NCI-H2081 (cell line): ENCODE results near the gene BEND7.
A peak's percentile ranks its signal among the peaks of the same experiment; 100 is the strongest.
"Not testable (repeated sequence)": the region's sequence is repeated elsewhere in the genome, so short reads cannot be mapped to it uniquely, and the experiment has no call there.

Experiments used
- DNase-seq, 2 experiments: peaks; one replicate each; lab custom pipeline; 2025; lab: John Stamatoyannopoulos, UW

The BEND7 gene

GRCh38 chr10:13421382-13421917 is 107.4 kb downstream of the BEND7 start:
- DNase-seq = no peak

DNA sequence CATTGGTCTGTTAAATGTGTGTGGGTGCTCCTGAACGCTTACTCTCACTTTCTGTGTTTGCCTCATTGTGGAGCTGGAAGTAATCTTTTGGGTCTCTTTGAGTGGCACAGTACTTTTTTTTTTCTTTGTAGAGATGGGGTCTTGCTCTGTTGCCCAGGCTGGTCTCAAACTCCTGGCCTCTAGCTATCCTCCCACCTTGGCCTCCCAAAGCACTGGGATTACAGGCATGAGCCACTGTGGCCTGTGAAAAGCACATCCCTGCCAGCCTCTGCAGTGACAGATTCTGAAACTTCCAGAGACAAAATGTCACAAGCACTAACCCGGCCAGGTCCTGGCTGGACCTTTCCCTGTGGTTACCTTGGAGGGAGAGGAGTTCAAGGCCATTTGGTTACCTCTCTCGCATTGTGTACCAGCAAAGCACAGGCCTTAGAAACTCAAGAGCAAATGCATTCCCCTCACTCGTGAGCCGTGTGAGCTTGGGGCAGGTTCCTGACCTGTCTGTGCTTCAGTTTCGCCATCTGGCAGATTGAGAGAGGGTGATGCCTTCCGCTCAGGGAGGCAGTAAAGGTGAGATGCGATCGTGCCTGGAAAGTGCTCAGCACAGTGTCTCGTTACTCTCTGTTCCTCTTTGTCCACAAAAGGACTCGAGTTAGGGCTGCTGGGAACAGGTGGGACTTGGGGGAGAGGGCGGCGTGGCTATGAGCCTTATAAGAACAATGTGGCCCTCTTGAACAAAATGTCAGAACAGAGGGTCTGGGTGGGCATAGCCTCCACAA is 108.1 kb downstream of the BEND7 start:
- DNase-seq = no peak

DNA sequence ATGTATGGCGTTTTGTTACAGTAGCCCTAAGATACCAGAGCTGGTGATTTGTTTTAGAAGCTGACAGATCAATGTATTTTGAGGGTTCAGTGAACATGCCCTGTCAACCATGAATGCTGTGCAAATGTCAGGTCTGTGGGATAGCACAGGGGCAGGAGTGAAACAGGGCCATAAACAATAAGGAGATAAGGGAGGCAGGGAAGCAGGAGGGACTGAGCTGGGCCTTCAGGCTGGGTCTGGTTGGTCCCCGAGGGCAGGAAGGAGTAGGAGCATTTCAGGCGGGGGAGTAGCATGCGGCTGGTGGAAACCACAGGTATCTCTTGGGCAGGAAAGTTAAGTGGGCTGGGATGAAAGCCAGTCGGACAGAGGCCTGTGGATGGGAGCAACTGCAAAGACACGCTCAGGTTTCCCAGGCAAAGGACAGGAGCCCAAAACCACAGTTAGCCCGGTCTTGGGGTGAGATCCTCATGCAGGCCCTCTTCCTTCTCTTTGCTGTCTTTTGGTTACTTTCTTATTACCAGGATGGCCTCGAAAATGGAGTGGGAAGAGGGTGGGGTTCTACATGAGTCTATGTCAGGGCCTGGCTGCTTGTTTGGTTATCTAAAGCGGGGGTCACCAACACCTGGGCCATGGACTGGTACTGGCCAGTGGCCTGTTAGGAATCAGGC is 111.2 kb downstream of the BEND7 start:
- no peak for DNase-seq

- no peak for DNase-seq
Observed at GRCh38 chr10:13416760-13417159, 112.1 kb downstream of the BEND7 start.

DNA sequence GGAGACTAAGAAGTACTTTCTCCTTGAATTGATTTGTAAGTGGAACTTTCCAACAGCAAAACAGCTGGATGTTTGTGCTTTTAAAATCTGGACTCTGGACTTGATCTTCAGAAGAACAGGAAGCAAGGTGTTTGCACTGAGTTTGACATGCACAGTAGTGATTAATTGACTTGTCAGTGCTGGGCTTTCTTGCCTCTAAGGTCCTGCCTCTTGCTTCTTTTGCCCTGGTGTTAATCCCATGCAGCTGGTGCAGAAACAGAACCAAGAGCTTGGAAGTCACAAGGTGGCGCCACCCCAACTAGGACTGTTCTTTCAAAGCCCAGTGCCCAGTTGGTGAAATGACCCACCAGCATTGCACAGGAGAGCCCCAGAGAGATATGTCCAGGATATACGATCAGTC is 114.0 kb downstream of the BEND7 start:
- DNase-seq = no peak

DNA sequence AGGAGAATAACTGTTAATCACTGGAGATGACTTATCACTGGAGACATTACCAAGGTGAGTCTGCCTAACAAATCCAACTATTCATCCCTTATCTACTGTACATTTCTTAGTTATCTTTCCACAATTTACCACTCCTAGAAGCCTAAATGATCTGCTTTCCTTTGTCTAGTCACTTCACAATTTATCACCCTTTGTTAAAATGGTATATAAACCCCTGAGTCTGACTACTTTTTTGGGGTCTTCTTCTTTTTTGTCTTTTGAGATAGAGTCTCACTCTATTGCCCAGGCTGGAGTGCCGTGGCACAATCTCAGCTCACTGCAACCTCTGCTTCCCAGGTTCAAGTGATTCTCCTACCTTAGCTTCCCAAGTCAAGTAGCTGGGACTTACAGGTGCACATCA is 114.7 kb downstream of the BEND7 start:
- no peak for DNase-seq

DNA sequence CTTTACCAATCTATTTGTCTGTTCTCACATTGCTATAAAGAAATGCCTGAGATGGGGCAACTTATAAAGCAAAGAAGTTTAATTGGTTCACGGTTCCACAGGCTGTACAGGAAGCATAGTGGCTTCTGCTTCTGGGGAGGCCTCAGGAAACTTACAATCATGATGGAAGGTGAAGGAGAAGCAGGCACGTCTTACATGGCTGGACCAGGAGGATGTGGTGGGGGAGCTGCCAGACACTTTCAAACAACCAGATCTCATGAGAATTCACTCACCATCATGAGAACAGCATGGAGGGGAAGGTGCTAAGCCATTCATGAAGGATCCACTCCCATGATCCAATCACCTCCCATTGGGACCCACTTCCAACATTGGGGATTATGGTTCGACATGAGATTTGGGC is 115.9 kb downstream of the BEND7 start:
- no peak for DNase-seq

GRCh38 chr10:13404791-13405190 is 124.0 kb downstream of the BEND7 start:
- DNase-seq = peak in 1 of 2 experiments; percentile 32

GRCh38 chr10:13404305-13404759 is 124.5 kb downstream of the BEND7 start:
- DNase-seq = no peak

DNA sequence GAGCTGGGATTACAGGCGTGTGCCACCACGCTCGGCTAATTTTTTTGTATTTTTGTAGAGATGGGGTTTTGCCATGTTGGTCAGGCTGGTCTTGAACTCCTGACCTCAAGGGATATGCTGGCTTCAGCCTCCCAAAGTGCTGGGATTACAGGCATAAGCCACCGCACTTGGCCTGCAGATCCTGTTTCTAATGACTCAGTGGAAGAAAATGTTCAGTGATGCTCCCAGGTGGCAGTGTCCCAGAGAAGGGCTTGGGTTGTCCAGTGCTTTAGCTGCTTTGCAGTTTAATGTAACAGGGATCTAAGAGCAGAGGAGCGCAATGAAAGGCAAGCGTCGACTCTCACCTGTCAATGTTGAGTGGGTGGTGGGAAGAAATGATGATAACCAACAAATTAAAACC is 125.4 kb downstream of the BEND7 start:
- DNase-seq = not testable (repeated sequence)

GRCh38 chr10:13402021-13402420 is 126.8 kb downstream of the BEND7 start:
- no peak for DNase-seq

- DNase-seq = no peak
Observed at GRCh38 chr10:13401142-13401541, 127.7 kb downstream of the BEND7 start.

GRCh38 chr10:13400196-13400965 is 128.4 kb downstream of the BEND7 start:
- no peak for DNase-seq

- DNase-seq = no peak
Observed at GRCh38 chr10:13399752-13400151, 129.1 kb downstream of the BEND7 start.

- no peak for DNase-seq
Observed at GRCh38 chr10:13399236-13399635, 129.6 kb downstream of the BEND7 start.

DNA sequence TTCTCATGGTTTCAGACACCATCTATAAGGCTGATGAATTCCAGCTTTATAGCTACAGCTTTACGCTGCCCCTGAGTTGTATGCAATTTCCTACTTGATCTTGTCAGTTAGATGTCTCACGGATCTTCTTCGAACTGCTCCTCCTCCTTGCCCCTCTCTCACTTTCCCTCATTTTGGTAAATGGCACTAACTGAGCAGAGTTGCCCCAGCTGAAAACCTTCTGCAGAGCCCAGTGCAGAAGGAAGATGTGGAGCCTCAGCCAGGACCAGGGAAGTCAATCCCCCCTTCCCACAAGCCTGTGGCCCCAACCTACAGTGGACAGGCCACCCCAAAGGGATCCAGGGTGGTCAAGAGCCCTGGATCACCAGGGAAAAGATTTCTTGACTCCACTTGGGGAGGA is 131.8 kb downstream of the BEND7 start:
- DNase-seq = no peak

DNA sequence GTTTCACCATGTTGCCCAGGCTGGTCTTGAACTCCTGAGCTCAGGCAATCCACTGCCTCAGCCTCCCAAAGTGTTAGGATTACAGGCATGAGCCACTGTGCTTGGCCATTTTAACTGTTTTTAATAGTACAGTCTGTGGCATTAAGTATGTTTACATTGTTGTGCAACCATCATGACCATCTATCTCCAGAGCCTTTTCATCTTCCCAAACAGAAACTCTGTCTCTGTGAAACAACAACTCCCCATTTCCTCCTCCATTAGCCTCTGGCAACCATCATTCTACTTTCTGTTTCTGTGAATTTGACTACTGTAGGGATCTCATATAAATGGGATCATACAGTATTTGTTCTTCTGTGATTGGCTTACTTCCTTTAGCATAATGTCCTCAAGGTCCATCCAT is 132.4 kb downstream of the BEND7 start:
- DNase-seq = no peak

DNA sequence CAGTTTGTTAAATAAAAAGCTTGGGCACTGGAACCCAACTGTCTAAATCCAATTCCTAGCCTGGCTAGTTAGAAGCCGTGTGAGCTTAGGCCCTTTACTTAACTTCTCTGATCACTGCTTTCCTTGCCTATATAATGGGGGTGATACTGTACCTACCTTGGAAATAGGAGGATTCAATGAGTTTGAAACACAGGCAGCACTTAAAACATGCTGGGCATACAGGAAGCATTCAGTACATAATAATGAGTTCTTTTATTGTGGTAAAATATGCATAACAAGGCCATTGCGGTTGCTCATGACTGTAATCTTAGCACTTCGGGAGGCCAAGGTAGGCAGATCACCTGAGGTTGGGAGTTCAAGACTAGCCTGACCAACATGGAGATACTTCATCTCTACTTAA is 133.3 kb downstream of the BEND7 start:
- no peak for DNase-seq

DNA sequence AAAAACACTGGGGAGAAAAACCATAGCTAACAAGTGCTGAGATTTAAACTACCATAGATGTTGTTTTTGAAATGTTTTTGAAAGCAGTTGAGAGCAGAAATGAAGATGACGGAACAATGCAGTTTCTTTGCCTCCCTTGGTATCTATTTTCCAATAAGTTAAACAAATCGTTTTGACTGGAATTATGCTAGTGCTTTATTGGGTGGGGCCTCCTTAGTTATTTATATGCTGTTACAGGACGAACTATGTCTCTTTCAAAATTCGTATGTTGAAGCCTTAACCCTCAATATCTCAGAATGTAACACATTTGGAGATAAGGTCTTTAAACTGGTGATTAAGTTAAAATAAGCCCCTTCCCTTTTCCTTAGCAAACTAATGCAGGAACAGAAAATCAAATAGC is 135.2 kb downstream of the BEND7 start:
- no peak for DNase-seq

GRCh38 chr10:13392701-13393100 is 136.1 kb downstream of the BEND7 start:
- no peak for DNase-seq
